C4-2B (cell line): Measurements from ENCODE around the gene RBM20.

Experiments
- ZFX ChIP-seq: fragments of 450-650 bp; IDR thresholded peaks from 2 replicates; pipeline ENCODE4 v1.6.1; 2017
- TF ChIP-seq, protein P1 (sequence below): fragments of 450-650 bp; conservative IDR thresholded peaks from 2 replicates; pipeline ENCODE4 v1.5.1; 2017; ENCODE audit warnings: mild to moderate bottlenecking

DNA sequence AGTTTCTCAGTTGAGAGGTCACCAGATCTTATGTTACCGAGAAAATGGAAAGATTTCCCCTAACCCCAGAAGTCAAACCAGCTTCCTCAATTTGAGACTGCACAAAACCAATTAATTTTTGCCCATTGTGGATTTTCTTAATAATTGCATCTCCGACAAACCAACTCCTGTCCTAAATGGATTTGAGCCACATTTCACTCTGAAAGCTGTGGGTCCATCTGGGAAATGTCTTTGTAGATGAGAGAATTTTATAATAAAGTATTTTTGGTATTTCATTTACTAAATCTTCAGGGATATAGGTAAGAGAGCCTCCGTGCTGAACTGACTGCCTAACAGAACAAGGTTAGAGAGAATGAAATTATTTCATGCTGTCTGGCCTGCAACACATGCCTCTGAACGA lies 127.9 kb downstream of the RBM20 start:
- TF ChIP-seq, protein P1, sequence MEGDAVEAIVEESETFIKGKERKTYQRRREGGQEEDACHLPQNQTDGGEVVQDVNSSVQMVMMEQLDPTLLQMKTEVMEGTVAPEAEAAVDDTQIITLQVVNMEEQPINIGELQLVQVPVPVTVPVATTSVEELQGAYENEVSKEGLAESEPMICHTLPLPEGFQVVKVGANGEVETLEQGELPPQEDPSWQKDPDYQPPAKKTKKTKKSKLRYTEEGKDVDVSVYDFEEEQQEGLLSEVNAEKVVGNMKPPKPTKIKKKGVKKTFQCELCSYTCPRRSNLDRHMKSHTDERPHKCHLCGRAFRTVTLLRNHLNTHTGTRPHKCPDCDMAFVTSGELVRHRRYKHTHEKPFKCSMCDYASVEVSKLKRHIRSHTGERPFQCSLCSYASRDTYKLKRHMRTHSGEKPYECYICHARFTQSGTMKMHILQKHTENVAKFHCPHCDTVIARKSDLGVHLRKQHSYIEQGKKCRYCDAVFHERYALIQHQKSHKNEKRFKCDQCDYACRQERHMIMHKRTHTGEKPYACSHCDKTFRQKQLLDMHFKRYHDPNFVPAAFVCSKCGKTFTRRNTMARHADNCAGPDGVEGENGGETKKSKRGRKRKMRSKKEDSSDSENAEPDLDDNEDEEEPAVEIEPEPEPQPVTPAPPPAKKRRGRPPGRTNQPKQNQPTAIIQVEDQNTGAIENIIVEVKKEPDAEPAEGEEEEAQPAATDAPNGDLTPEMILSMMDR: no peak
- TF ChIP-seq ZFX: no peak
